Smooth muscle cell (in vitro differentiated cells): Measurements from ENCODE around the gene GNG2. TPM values are rescaled to one million over a fixed set of nuclear protein-coding genes. Genes with fewer than 3 reads are reported as not detected.
A peak's percentile ranks its signal among the peaks of the same experiment; 100 is the strongest.

ENCODE experiments used
- DNase-seq: peaks from one replicate; lab custom pipeline; 2025; ENCODE audit not compliant: unreplicated experiment; lab: John Stamatoyannopoulos, UW
- H2AFZ ChIP-seq: fragments of 200-600 bp; sonication (generic); 2 replicates; pipeline ENCODE4 v1.6.0; 2016; ENCODE audit warnings: antibody characterized with exemption, low read depth, mild to moderate bottlenecking
- H3F3A ChIP-seq: fragments of 200-600 bp; sonication (generic); 2 replicates; pipeline ENCODE4 v1.6.0; 2017; ENCODE audit warnings: antibody characterized with exemption, low read depth
- H3K27ac ChIP-seq: fragments of 200-600 bp; sonication (generic); 2 replicates; pipeline ENCODE4 v1.5.1; 2016; ENCODE audit warnings: low read depth, mild to moderate bottlenecking
- H3K27me3 ChIP-seq: fragments of 200-600 bp; sonication (generic); 2 replicates; pipeline ENCODE4 v1.6.1; 2016; ENCODE audit warnings: low read depth, mild to moderate bottlenecking
- H3K36me3 ChIP-seq: fragments of 200-600 bp; sonication (generic); 2 replicates; pipeline ENCODE4 v1.5.1; 2016; ENCODE audit warnings: low read depth
- H3K4me1 ChIP-seq: fragments of 200-600 bp; sonication (generic); 2 replicates; pipeline ENCODE4 v1.5.1; 2016; ENCODE audit warnings: low read depth
- H3K4me2 ChIP-seq: fragments of 200-600 bp; sonication (generic); 2 replicates; pipeline ENCODE4 v1.6.0; 2016; ENCODE audit warnings: mild to moderate bottlenecking
- H3K4me3 ChIP-seq: fragments of 200-600 bp; sonication (generic); 2 replicates; pipeline ENCODE4 v1.5.1; 2016; ENCODE audit warnings: mild to moderate bottlenecking
- H3K79me2 ChIP-seq: fragments of 200-600 bp; sonication (generic); 2 replicates; pipeline ENCODE4 v1.6.0; 2016; ENCODE audit warnings: low read depth, mild to moderate bottlenecking
- H3K9ac ChIP-seq: fragments of 200-600 bp; sonication (generic); 2 replicates; pipeline ENCODE4 v1.6.0; 2016; ENCODE audit warnings: low read depth
- H3K9me3 ChIP-seq: fragments of 200-600 bp; sonication (generic); replicated peaks from 2 replicates; pipeline ENCODE4 v1.5.1; 2016; ENCODE audit warnings: low read depth
- H4K20me1 ChIP-seq: fragments of 200-600 bp; sonication (generic); 2 replicates; pipeline ENCODE4 v1.6.0; 2016; ENCODE audit warnings: low read depth
- CTCF ChIP-seq: fragments of 200-600 bp; sonication (generic); IDR thresholded peaks from 2 replicates; pipeline ENCODE4 v1.5.1; 2017; ENCODE audit warnings: borderline replicate concordance, mild to moderate bottlenecking, antibody characterized with exemption; ENCODE audit not compliant: insufficient read depth, poor library complexity, severe bottlenecking
- WGBS: methylation state at CpG from one replicate; pipeline ENCODE4 v1.1.7; 2016; ENCODE audit warnings: low lambda C conversion rate; 5-methylcytosine and 5-hydroxymethylcytosine counted together
- polyA plus RNA-seq: library from polyadenylated mRNA; unstranded; fragments of >200 nt; fragmentation: Nextera tagmentation; extraction: Ambion mirVana; gene quantifications from 2 replicates; pipeline ENCODE4 v1.2.1, GENCODE V29; 2016
- total RNA-seq: library from RNA; depleted of rRNA; stranded (reverse); fragments of >200 nt; gene quantifications from 2 replicates; pipeline ENCODE4 v1.2.3, GENCODE V29; 2014

Gene GNG2
- total and polyA plus RNA-seq, 2 experiments from 2014 or later, result 83.6 to 128 TPM

GRCh38 chr14:51884086-51884927 is 23.9 kb downstream of the GNG2 start:
- Histone ChIP-seq H3K9me3 (no peaks in the 10 kb centered on the region), H3K4me2 (peak overlapping the region; percentile 47), H3K9ac (no peak overlapping the region), H3K36me3 (no peaks in the 10 kb centered on the region), H3K4me3 (no peak overlapping the region), H3K27ac (no peak overlapping the region), H4K20me1 (peaks cover 40% of the 10 kb centered on the region), H3K4me1 (peaks cover 5% of the 10 kb centered on the region), H3K79me2 (peaks cover 60% of the 10 kb centered on the region), H2AFZ (no peak overlapping the region), H3K27me3 (no peaks in the 10 kb centered on the region), H3F3A (no peaks in the 10 kb centered on the region)
- no peak for DNase-seq
- WGBS, result 55% methylated on average over 7 of the region's 7 CpGs
- TF ChIP-seq CTCF, result no peak

GRCh38 chr14:51889851-51890250 is 29.4 kb downstream of the GNG2 start:
- DNase-seq, result no peak
- H3K27ac ChIP-seq, result peak overlapping the region; percentile 46
- H3K9me3 ChIP-seq, result no peaks in the 10 kb centered on the region
- H3K4me2 ChIP-seq, result peak overlapping the region; percentile 57
- H3K27me3 ChIP-seq, result no peaks in the 10 kb centered on the region
- H2AFZ ChIP-seq, result no peak overlapping the region
- no peak overlapping the region for H3K9ac ChIP-seq
- no peak overlapping the region for H3K4me3 ChIP-seq
- no peaks in the 10 kb centered on the region for H3K4me1 ChIP-seq
- no peaks in the 10 kb centered on the region for H3F3A ChIP-seq
- no peak for TF ChIP-seq CTCF
- 39% methylated on average over 2 of the region's 2 CpGs for WGBS
- H3K79me2 ChIP-seq, result peaks cover 60% of the 10 kb centered on the region
- peaks cover 22% of the 10 kb centered on the region for H4K20me1 ChIP-seq
- H3K36me3 ChIP-seq, result no peaks in the 10 kb centered on the region

GRCh38 chr14:51894250-51894649 is 33.8 kb downstream of the GNG2 start:
- Histone ChIP-seq H2AFZ (no peak overlapping the region), H3K4me1 (no peaks in the 10 kb centered on the region), H3K9ac (no peak overlapping the region), H3F3A (no peaks in the 10 kb centered on the region), H3K27me3 (no peaks in the 10 kb centered on the region), H3K4me3 (no peak overlapping the region), H3K79me2 (peaks cover 43% of the 10 kb centered on the region), H3K9me3 (no peaks in the 10 kb centered on the region), H3K27ac (no peak overlapping the region), H3K36me3 (no peaks in the 10 kb centered on the region), H3K4me2 (no peak overlapping the region), H4K20me1 (peaks cover 9% of the 10 kb centered on the region)
- DNase-seq, result no peak
- TF ChIP-seq CTCF, result no peak
- 94% methylated on average over 3 of the region's 3 CpGs for WGBS

DNA sequence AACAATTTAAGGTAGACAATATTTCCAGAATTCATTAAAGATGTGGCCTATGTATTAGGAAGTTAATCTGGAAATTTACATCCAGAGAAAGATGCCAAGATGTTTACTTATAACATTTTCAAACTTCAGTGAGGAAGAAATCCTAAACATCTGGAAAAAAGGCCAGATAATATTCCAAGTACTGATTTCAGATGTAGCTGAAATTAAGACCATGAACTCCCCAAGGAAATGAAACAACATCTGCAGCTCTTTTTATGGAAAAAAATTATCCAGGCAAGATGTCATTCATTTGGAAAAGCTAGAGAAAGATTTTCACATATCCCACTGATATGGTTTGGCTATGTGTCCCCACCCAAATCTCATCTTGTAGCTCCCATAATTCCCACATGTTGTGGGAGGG is 35.0 kb downstream of the GNG2 start:
- H3K27me3 ChIP-seq, result no peaks in the 10 kb centered on the region
- DNase-seq, result no peak
- peaks cover 9% of the 10 kb centered on the region for H4K20me1 ChIP-seq
- H3K4me1 ChIP-seq, result no peaks in the 10 kb centered on the region
- H3K4me2 ChIP-seq, result no peak overlapping the region
- peaks cover 53% of the 10 kb centered on the region for H3K79me2 ChIP-seq
- H3F3A ChIP-seq, result no peaks in the 10 kb centered on the region
- no peaks in the 10 kb centered on the region for H3K36me3 ChIP-seq
- no peak overlapping the region for H3K4me3 ChIP-seq
- H3K9me3 ChIP-seq, result no peaks in the 10 kb centered on the region
- TF ChIP-seq CTCF, result no peak
- H2AFZ ChIP-seq, result no peak overlapping the region
- H3K9ac ChIP-seq, result no peak overlapping the region
- H3K27ac ChIP-seq, result no peak overlapping the region
